CD4-positive, alpha-beta memory T cell (primary cell): Measurements from ENCODE around the gene TDRKH. TPM values are rescaled to one million over a fixed set of nuclear protein-coding genes. Genes with fewer than 3 reads are reported as not detected.

Experiments used
- CTCF ChIA-PET: fragments of 350-600 bp; sonication (Branson Sonifier 250); formaldehyde crosslinking; loops from one replicate; lab custom pipeline; 2021; ENCODE audit warnings: inconsistent platforms; ENCODE audit not compliant: partially characterized antibody; lab: Charles Lee
- POLR2A ChIA-PET: fragments of 350-600 bp; sonication (Branson Sonifier 250); formaldehyde crosslinking; loops from one replicate; lab custom pipeline; 2021; ENCODE audit not compliant: partially characterized antibody; lab: Charles Lee
- DNase-seq, 5 donors: peaks; one replicate each; pipeline versions ENCODE4 v3.0.0 to v3.0.0-alpha.2; 2020 to 2022; ENCODE audit warnings: mixed read lengths in 1 of 5
- H3K27ac ChIP-seq: one replicate; pipeline ENCODE4 v1.7.0; 2013; ENCODE audit warnings: low read depth, low read length
- H3K27me3 ChIP-seq: 2 replicates; pipeline ENCODE4 v1.7.0; 2013; ENCODE audit warnings: mild to moderate bottlenecking, low read length, moderate library complexity; ENCODE audit not compliant: insufficient read depth
- H3K36me3 ChIP-seq: 2 replicates; pipeline ENCODE4 v1.7.0; 2013; ENCODE audit warnings: mild to moderate bottlenecking, low read length, moderate library complexity; ENCODE audit not compliant: insufficient read depth
- H3K4me1 ChIP-seq: 2 replicates; pipeline ENCODE4 v1.7.0; 2013; ENCODE audit warnings: mild to moderate bottlenecking, low read length, moderate library complexity; ENCODE audit not compliant: insufficient read depth
- H3K4me3 ChIP-seq, 2 donors: one replicate each; pipeline ENCODE4 v1.7.0; 2013; ENCODE audit warnings: low read length in 2 of 2, mild to moderate bottlenecking in 1 of 2
- H3K9me3 ChIP-seq, 2 donors: one replicate each; pipeline ENCODE4 v1.7.0; 2013; ENCODE audit warnings: low read length in 2 of 2, control low read depth in 1 of 2; ENCODE audit not compliant: control insufficient read depth in 1 of 2
- H3K27ac Mint-ChIP-seq, 7 donors: one replicate each; pipeline ENCODE4 v1.8.0; 2020 to 2021; ENCODE audit warnings: mixed read lengths in 7 of 7, mild to moderate bottlenecking in 6 of 7, inconsistent platforms in 3 of 7, moderate library complexity in 3 of 7
- H3K27me3 Mint-ChIP-seq, 2 donors: one replicate each; pipeline ENCODE4 v1.8.0; 2020 to 2021; ENCODE audit warnings: mixed read lengths in 2 of 2
- H3K36me3 Mint-ChIP-seq, 2 donors: one replicate each; pipeline ENCODE4 v1.8.0; 2020 to 2021; ENCODE audit warnings: mixed read lengths in 2 of 2, inconsistent platforms in 1 of 2, mild to moderate bottlenecking in 1 of 2
- H3K4me1 Mint-ChIP-seq, 4 donors: one replicate each; pipeline ENCODE4 v1.8.0; 2020 to 2021; ENCODE audit warnings: mixed read lengths in 4 of 4, mild to moderate bottlenecking in 1 of 4
- H3K4me3 Mint-ChIP-seq, 8 donors: one replicate each; pipeline ENCODE4 v1.8.0; 2020 to 2021; ENCODE audit warnings: mixed read lengths in 8 of 8, mild to moderate bottlenecking in 7 of 8, moderate library complexity in 6 of 8, inconsistent platforms in 3 of 8
- H3K9me3 Mint-ChIP-seq, 8 donors: one replicate each; pipeline ENCODE4 v1.8.0; 2020 to 2021; ENCODE audit warnings: mixed read lengths in 8 of 8, mild to moderate bottlenecking in 5 of 8, inconsistent platforms in 3 of 8, moderate library complexity in 1 of 8
- intact Hi-C: fragments of 100-400 bp; cut with micrococcal nuclease; formaldehyde crosslinking; loops from one replicate; pipeline ENCODE4 v1.15.1; 2023
- polyA plus RNA-seq, 2 donors: library from polyadenylated mRNA; unstranded; fragments of 300-500 nt; fragmentation: Illumina TruSeq; gene quantifications; one replicate each; pipeline ENCODE4 v1.2.3, GENCODE V29; 2021
- total RNA-seq, 2 experiments: library from RNA; stranded (reverse); gene quantifications; one replicate each; pipeline ENCODE4 v1.2.3, GENCODE V29; 2021

The TDRKH gene
- total and polyA plus RNA-seq, 4 experiments from 2014 or later, result 16.6 to 29.3 (median 23.9) TPM

DNA sequence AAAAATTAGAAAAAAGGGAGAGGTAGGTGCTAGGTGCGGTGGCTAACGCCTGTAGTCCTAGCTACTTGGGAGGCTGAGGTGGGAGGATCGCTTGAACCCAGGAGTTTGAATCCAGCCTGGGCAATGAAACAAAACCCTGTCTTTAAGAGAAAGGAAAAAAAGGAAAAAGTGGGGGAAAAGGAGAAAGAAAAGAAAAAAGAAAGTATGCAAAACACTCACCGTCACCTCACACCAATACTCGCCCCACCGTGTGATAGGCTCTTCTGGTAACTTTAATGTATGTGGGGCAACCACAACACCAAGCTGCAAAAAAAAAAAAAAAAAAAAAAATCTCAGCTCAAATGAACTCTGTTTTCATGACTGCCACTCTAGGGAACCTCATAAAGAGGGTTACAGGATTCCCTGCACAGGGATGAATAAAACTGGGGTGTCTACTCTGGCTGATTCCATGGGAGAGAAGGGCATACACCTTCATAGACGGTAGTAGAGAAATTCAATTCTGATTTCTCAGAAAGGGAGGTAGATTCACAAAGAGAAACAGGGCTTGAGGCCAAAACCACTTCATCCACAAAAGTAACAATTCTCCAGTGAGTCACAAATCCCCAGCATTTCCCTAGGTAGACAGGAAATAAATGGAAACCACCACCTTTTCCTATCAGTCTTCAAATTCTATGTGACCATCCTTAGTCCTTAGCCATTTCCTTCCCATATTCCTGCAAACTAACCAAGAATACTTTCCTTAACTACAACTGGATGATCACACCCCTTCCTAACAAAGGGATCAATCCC, 29.5 kb downstream of the TDRKH start:
- no peak for DNase-seq
- intact Hi-C loops, result no loop called here
- H3K27ac Mint-ChIP-seq, result peak overlapping the region in 5 of 7 donors; percentile 29 to 65 (median 56)
- H3K4me1 Mint-ChIP-seq, result peaks cover 12 to 30% (median 21%) of the 10 kb centered on the region in 4 donors
- Histone ChIP-seq H3K4me3 (no peak overlapping the region), H3K4me1 (peaks cover 16% of the 10 kb centered on the region), H3K27ac (no peak overlapping the region), H3K27me3 (no peaks in the 10 kb centered on the region), H3K36me3 (peaks cover 23% of the 10 kb centered on the region), H3K9me3 (no peaks in the 10 kb centered on the region)
- H3K9me3 Mint-ChIP-seq, result no peaks in the 10 kb centered on the region
- H3K4me3 Mint-ChIP-seq, result peak overlapping the region in 5 of 8 donors; percentile 29 to 53 (median 43)
- H3K36me3 Mint-ChIP-seq, result peaks cover 20 to 56% of the 10 kb centered on the region in 2 donors
- no peaks in the 10 kb centered on the region for H3K27me3 Mint-ChIP-seq
- ChIA-PET CTCF (interaction anchor here (1.6 kb wide), 1 partner anchor 26 kb away, joined by 4 read pairs; no protein-coding TSS in a partner anchor), POLR2A (interaction anchor here (0.6 to 1.3 kb wide), 2 partner anchors 15 to 29 kb away, joined by 3 read pairs; no protein-coding TSS in a partner anchor)

DNA sequence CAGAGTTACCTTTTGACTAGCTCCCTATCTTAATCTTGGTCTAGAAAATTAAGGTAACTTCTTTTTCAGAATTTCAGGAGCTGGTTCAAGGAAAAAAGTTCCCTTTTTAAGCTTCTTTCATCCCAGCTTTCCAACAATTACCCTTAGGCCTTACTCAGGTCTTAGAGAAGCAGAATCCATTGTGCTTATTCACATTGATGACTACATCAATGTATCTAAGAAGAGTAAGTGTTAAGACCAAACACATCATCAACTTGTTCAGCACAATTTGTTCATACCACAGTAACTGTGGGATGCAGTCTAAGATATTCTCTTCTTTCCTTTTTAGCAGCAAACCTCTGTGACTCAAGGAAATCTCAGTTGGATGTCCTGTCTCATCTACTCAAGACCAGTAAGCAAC, 31.1 kb downstream of the TDRKH start:
- H3K36me3 Mint-ChIP-seq, result peaks cover 20 to 60% of the 10 kb centered on the region in 2 donors
- no peak overlapping the region for H3K27ac ChIP-seq
- no peak overlapping the region for H3K4me3 Mint-ChIP-seq
- peaks cover 23% of the 10 kb centered on the region for H3K36me3 ChIP-seq
- no peaks in the 10 kb centered on the region for H3K27me3 ChIP-seq
- H3K4me1 ChIP-seq, result peaks cover 14% of the 10 kb centered on the region
- H3K9me3 Mint-ChIP-seq, result no peaks in the 10 kb centered on the region
- no peaks in the 10 kb centered on the region for H3K27me3 Mint-ChIP-seq
- POLR2A ChIA-PET, result interaction anchor here (1.3 kb wide), 1 partner anchor 17 kb away, joined by 3 read pairs; no protein-coding TSS in a partner anchor
- intact Hi-C loops, result no loop called here
- CTCF ChIA-PET, result interaction anchor here (0.7 to 1.6 kb wide), 4 partner anchors 9 to 73 kb away, joined by 3 to 4 read pairs (median 4); no protein-coding TSS in a partner anchor
- H3K27ac Mint-ChIP-seq, result no peak overlapping the region
- peaks cover 10 to 24% (median 18%) of the 10 kb centered on the region in 4 donors for H3K4me1 Mint-ChIP-seq
- H3K4me3 ChIP-seq, result no peak overlapping the region
- no peaks in the 10 kb centered on the region for H3K9me3 ChIP-seq
- no peak for DNase-seq

DNA sequence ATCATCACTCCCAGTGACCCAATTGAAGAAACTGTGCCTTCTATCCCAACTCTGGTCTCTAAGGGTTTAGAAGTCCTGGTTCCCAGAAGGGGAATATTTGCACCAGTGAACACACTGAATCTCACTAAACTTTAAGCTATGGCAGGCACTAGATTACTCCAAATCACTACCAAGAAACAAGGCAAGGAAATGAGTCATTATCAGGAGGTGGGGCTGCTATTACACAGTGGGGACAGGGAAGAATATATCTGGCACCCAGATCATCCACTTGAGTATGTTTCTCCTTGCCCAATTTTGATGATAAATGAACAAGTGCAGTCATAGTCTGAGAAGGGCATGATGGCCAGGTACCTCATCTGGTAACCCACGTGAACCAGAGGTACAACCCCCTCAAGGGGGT, 34.0 kb downstream of the TDRKH start:
- POLR2A ChIA-PET, result interaction anchor here (0.6 kb wide), 1 partner anchor 146 kb away, joined by 3 read pairs; no protein-coding TSS in a partner anchor
- Mint-ChIP-seq H3K4me1 (peaks cover 0 to 3% (median 0%) of the 10 kb centered on the region in 4 donors), H3K27me3 (peaks cover 0 to 3% of the 10 kb centered on the region in 2 donors), H3K27ac (peak overlapping the region in 1 of 7 donors; percentile 29), H3K9me3 (no peaks in the 10 kb centered on the region), H3K4me3 (no peak overlapping the region), H3K36me3 (peaks cover 18 to 39% of the 10 kb centered on the region in 2 donors)
- H3K36me3 ChIP-seq, result peaks cover 21% of the 10 kb centered on the region
- H3K4me1 ChIP-seq, result no peaks in the 10 kb centered on the region
- H3K27me3 ChIP-seq, result no peaks in the 10 kb centered on the region
- H3K4me3 ChIP-seq, result no peak overlapping the region
- no peak for DNase-seq
- no peaks in the 10 kb centered on the region for H3K9me3 ChIP-seq
- CTCF ChIA-PET, result no interaction called here
- H3K27ac ChIP-seq, result no peak overlapping the region
- intact Hi-C loops, result no loop called here

DNA sequence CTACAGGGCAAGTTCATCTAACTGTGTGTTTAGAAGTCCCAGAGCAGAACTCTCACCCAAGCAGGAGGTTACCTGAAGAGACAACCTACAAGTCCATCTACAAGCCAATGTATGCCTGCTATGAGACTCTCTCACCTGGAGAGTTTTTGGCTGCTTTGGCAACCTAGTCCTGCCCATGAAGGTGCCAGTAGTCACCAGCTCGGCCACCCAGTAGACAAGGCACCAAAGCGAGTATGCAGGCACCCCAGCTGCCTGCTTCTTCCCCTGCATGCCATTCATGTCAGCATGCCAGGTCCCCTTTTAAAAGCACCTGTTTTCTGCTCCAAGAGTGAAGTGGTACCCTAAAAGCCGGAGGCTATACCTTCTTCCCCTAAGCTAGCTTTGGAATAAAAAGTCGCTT, 48.8 kb downstream of the TDRKH start:
- peak overlapping the region in 1 of 7 donors; percentile 48 for H3K27ac Mint-ChIP-seq
- H3K36me3 Mint-ChIP-seq, result peaks cover 3 to 9% of the 10 kb centered on the region in 2 donors
- intact Hi-C loops, result no loop called here
- no peak for DNase-seq
- H3K27me3 Mint-ChIP-seq, result no peaks in the 10 kb centered on the region
- H3K9me3 Mint-ChIP-seq, result peaks cover 0 to 21% (median 11%) of the 10 kb centered on the region in 8 donors
- ChIA-PET CTCF (no interaction called here), POLR2A (no interaction called here)
- H3K27ac ChIP-seq, result no peak overlapping the region
- H3K36me3 ChIP-seq, result no peaks in the 10 kb centered on the region
- H3K4me1 ChIP-seq, result no peaks in the 10 kb centered on the region
- H3K4me3 Mint-ChIP-seq, result no peak overlapping the region
- no peaks in the 10 kb centered on the region for H3K9me3 ChIP-seq
- no peaks in the 10 kb centered on the region for H3K4me1 Mint-ChIP-seq
- no peak overlapping the region for H3K4me3 ChIP-seq
- no peaks in the 10 kb centered on the region for H3K27me3 ChIP-seq

DNA sequence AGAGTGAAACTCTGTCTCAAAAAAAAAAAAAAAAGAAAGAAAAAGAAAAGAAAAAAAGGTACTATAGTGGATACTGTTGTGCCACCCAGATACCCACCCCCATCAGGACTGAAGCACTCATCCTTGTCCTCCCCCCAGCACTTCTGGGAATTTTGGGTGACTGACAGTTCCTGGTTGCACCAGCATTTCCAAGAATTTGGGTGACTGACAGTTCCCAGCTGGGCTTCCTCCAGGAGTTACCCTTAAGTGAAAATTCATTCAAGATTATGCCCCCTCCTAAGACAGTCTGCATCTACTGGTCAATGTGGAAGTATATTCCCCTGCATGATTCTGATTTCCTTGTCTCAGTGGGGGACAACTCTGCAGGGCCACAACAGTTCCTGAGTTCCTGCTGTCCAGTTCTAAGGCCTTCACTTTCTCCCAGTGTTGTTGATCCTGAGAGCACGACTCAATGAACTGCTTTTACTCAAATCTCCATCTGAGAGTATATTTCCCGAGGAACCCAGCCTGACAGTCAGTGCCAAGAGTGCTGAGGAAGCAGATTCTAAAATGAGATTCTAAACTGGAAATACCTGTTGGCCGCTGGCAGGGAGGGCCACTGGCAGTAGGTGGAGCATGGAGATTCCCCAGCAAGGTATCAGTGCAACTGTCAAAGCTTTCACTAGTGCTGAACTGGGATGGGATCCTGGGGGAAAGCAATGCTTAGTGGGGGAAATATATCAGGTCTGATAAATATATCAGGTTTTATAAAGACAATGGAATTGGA, 50.5 kb downstream of the TDRKH start:
- CTCF ChIA-PET, result no interaction called here
- Mint-ChIP-seq H3K27ac (no peak overlapping the region), H3K9me3 (peaks cover 0 to 21% (median 13%) of the 10 kb centered on the region in 8 donors), H3K4me1 (no peaks in the 10 kb centered on the region), H3K4me3 (no peak overlapping the region), H3K36me3 (peaks cover 3 to 9% of the 10 kb centered on the region in 2 donors), H3K27me3 (no peaks in the 10 kb centered on the region)
- no peak overlapping the region for H3K27ac ChIP-seq
- no peaks in the 10 kb centered on the region for H3K36me3 ChIP-seq
- H3K4me3 ChIP-seq, result no peak overlapping the region
- no peaks in the 10 kb centered on the region for H3K27me3 ChIP-seq
- POLR2A ChIA-PET, result no interaction called here
- no peaks in the 10 kb centered on the region for H3K4me1 ChIP-seq
- intact Hi-C loops, result loop anchor here (5.0 kb wide), 1 partner anchor 98 kb away; the partner anchor contains the start of gene C2CD4D
- H3K9me3 ChIP-seq, result no peaks in the 10 kb centered on the region
- no peak for DNase-seq

DNA sequence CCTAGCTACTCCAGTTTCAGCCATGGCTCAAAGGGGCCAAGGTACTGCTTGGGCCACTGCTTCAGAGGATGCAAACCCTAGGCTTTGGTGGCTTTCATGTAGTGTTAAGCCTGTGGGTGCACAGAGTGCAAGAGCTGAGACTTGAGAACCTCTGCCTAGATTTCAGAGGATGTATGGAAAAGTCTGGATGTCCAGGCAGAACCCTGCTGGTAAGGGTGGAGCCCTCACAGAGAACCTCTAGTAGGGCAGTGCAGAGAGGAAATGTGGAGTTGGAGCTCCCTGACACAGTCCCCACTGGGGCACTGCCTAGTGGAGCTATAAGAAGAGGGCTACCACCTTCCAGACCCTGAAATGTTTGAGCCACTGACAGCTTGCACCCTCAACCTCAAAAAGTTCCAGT, 52.8 kb downstream of the TDRKH start:
- ChIA-PET POLR2A (interaction anchor here (1.4 kb wide), 1 partner anchor 25 kb away, joined by 3 read pairs; the partner anchor contains the start of gene MRPL9), CTCF (interaction anchor here (1.5 kb wide), 1 partner anchor 143 kb away, joined by 5 read pairs; no protein-coding TSS in a partner anchor)
- Mint-ChIP-seq H3K9me3 (peaks cover 0 to 21% (median 13%) of the 10 kb centered on the region in 8 donors), H3K36me3 (peaks cover 3 to 9% of the 10 kb centered on the region in 2 donors), H3K4me3 (no peak overlapping the region), H3K27me3 (peaks cover 1% of the 10 kb centered on the region in 2 donors), H3K4me1 (no peaks in the 10 kb centered on the region), H3K27ac (no peak overlapping the region)
- H3K9me3 ChIP-seq, result no peaks in the 10 kb centered on the region
- H3K4me3 ChIP-seq, result no peak overlapping the region
- H3K27me3 ChIP-seq, result no peaks in the 10 kb centered on the region
- no peak for DNase-seq
- H3K4me1 ChIP-seq, result no peaks in the 10 kb centered on the region
- intact Hi-C loops, result loop anchor here (5.0 kb wide), 1 partner anchor 100 kb away; the partner anchor contains the start of gene C2CD4D
- no peak overlapping the region for H3K27ac ChIP-seq
- H3K36me3 ChIP-seq, result no peaks in the 10 kb centered on the region
